GM12878 (cell line): Measurements from ENCODE around the gene S100A3. TPM values are rescaled to one million over a fixed set of nuclear protein-coding genes. Genes with fewer than 3 reads are reported as not detected.

Experiments
- ATAC-seq: fragments of 200-7000 bp; cut with Tn5 transposase; 3 replicates; pipeline ENCODE4 v1.9.1; 2020; ENCODE audit warnings: mild to moderate bottlenecking, moderate library complexity
- BruUV-seq: library from RNA; stranded (reverse); fragments of 400-500 nt; replicated peaks from 2 replicates; lab custom pipeline; 2021; lab: Mats Ljungman, UMichigan
- CTCF ChIA-PET: fragments of 300-600 bp; sonication (Branson Sonifier 250); formaldehyde crosslinking; extraction: SDS; loops from one replicate; lab custom pipeline; 2021; ENCODE audit warnings: inconsistent platforms; lab: Yijun Ruan, JAX
- POLR2A ChIA-PET: fragments of 350-600 bp; formaldehyde crosslinking; extraction: SDS; loops from one replicate; lab custom pipeline; 2021; ENCODE audit warnings: inconsistent platforms; lab: Charles Lee
- RAD21 ChIA-PET: fragments of 300-600 bp; sonication (Branson Sonifier 250); formaldehyde crosslinking; loops from one replicate; lab custom pipeline; 2023; ENCODE audit warnings: antibody characterized with exemption; ENCODE audit not compliant: unreplicated experiment; lab: Charles Lee
- SMC1A ChIA-PET: fragments of 300-600 bp; sonication (Branson Sonifier 250); formaldehyde crosslinking; loops from one replicate; lab custom pipeline; 2023; ENCODE audit not compliant: unreplicated experiment, uncharacterized antibody; lab: Charles Lee
- DNase-seq: peaks from one replicate; pipeline ENCODE4 v3.0.0-alpha.2; 2011; ENCODE audit warnings: low read depth, low spot score
- FAIRE-seq: peaks from 3 replicates; lab custom pipeline; 2011; peaks lifted over from hg19 to GRCh38; lab: Jason Lieb, UNC
- H2AFZ ChIP-seq: 2 replicates; pipeline ENCODE4 v1.6.0; 2011; ENCODE audit warnings: low read depth, low read length, control low read depth; ENCODE audit not compliant: control insufficient read depth
- H3K27ac ChIP-seq: 2 replicates; pipeline ENCODE4 v1.5.1; 2011; ENCODE audit warnings: control low read depth; ENCODE audit not compliant: control insufficient read depth, insufficient read depth
- H3K27me3 ChIP-seq, 2 experiments: replicated peaks in 1 of 2; 2 replicates each; pipeline versions ENCODE4 v1.6.0 to v1.6.1; 2011; ENCODE audit warnings: low read length in 1 of 2; ENCODE audit not compliant: control insufficient read depth in 2 of 2, insufficient read depth in 2 of 2
- H3K36me3 ChIP-seq, 2 experiments: 2 replicates each; pipeline ENCODE4 v1.5.1; 2011; ENCODE audit warnings: low read length in 1 of 2; ENCODE audit not compliant: control insufficient read depth in 2 of 2, insufficient read depth in 2 of 2
- H3K4me1 ChIP-seq: 2 replicates; pipeline ENCODE4 v1.6.1; 2011; ENCODE audit warnings: mild to moderate bottlenecking, low read length, moderate library complexity, mixed read lengths; ENCODE audit not compliant: control insufficient read depth, insufficient read depth
- H3K4me2 ChIP-seq: 2 replicates; pipeline ENCODE4 v1.6.0; 2011; ENCODE audit warnings: control low read depth; ENCODE audit not compliant: control insufficient read depth, insufficient read depth
- H3K4me3 ChIP-seq: fragments of 200-600 bp; sonication (generic); 2 replicates; pipeline ENCODE4 v1.5.1; 2016
- H3K79me2 ChIP-seq: 2 replicates; pipeline ENCODE4 v1.6.0; 2011; ENCODE audit warnings: low read length; ENCODE audit not compliant: control insufficient read depth, insufficient read depth
- H3K9ac ChIP-seq: 2 replicates; pipeline ENCODE4 v1.8.0; 2011; ENCODE audit warnings: low read length, control low read depth, mixed read lengths; ENCODE audit not compliant: control insufficient read depth, insufficient read depth
- H3K9me3 ChIP-seq: replicated peaks from 3 replicates; pipeline ENCODE4 v1.5.1; 2011; ENCODE audit warnings: mild to moderate bottlenecking, low read length; ENCODE audit not compliant: control insufficient read depth, insufficient read depth
- H4K20me1 ChIP-seq: 2 replicates; pipeline ENCODE4 v1.6.0; 2011; ENCODE audit not compliant: control insufficient read depth, insufficient read depth
- BHLHE40 ChIP-seq, 2 experiments: fragments of 450-650 bp in 1 of 2; IDR thresholded peaks; 2 replicates each; pipeline ENCODE4 v1.6.1; 2011 to 2017; ENCODE audit warnings: low read depth in 2 of 2, borderline replicate concordance in 1 of 2, improper control_type of control experiment in 1 of 2, low read length in 1 of 2, mild to moderate bottlenecking in 1 of 2
- BMI1 ChIP-seq: fragments of 450-650 bp; IDR thresholded peaks from 2 replicates; pipeline ENCODE4 v1.6.1; 2016; ENCODE audit warnings: mild to moderate bottlenecking, moderate library complexity, borderline replicate concordance
- CREM ChIP-seq: IDR thresholded peaks from 2 replicates; pipeline ENCODE4 v1.6.1; 2014; ENCODE audit warnings: antibody characterized with exemption, low read depth
- EGR1 ChIP-seq, 2 experiments: IDR thresholded peaks; 1 replicate in 1 of 2; 2 replicates in 1 of 2; pipeline ENCODE4 v1.6.1; 2011 to 2012; ENCODE audit warnings: low read depth in 2 of 2, low read length in 2 of 2, borderline replicate concordance in 1 of 2, mild to moderate bottlenecking in 1 of 2, moderate library complexity in 1 of 2
- GABPA ChIP-seq: IDR thresholded peaks from 2 replicates; pipeline ENCODE4 v1.6.1; 2014; ENCODE audit warnings: antibody characterized with exemption, low read depth, mild to moderate bottlenecking, inconsistent platforms
- IRF4 ChIP-seq: IDR thresholded peaks from 2 replicates; pipeline ENCODE4 v1.6.1; 2011; ENCODE audit warnings: low read depth, low read length
- MEF2B ChIP-seq: fragments of 450-650 bp; IDR thresholded peaks from 2 replicates; pipeline ENCODE4 v1.6.1; 2018; ENCODE audit warnings: mild to moderate bottlenecking, moderate library complexity; ENCODE audit not compliant: partially characterized antibody, poor library complexity, severe bottlenecking
- RBBP5 ChIP-seq: fragments of 200-600 bp; sonication (generic); conservative IDR thresholded peaks from 2 replicates; pipeline ENCODE4 v1.6.1; 2016
- RFX5 ChIP-seq: IDR thresholded peaks from 2 replicates; pipeline ENCODE4 v1.6.1; 2011; ENCODE audit warnings: low read depth, low read length, improper control_type of control experiment
- RUNX3 ChIP-seq: IDR thresholded peaks from 2 replicates; pipeline ENCODE4 v1.6.1; 2012; ENCODE audit warnings: low read length, inconsistent platforms
- SIN3A ChIP-seq: IDR thresholded peaks from 2 replicates; pipeline ENCODE4 v1.6.1; 2012; ENCODE audit warnings: low read depth, low read length, improper control_type of control experiment
- SMC3 ChIP-seq: IDR thresholded peaks from 2 replicates; pipeline ENCODE4 v1.6.1; 2011; ENCODE audit warnings: low read length, improper control_type of control experiment, borderline replicate concordance
- SPI1 ChIP-seq: IDR thresholded peaks from 2 replicates; pipeline ENCODE4 v1.6.1; 2011; ENCODE audit warnings: low read depth, mild to moderate bottlenecking, low read length, moderate library complexity, borderline replicate concordance; ENCODE audit not compliant: insufficient read depth
- STAT1 ChIP-seq: fragments of 450-650 bp; conservative IDR thresholded peaks from 2 replicates; pipeline ENCODE4 v1.6.1; 2014; ENCODE audit warnings: antibody characterized with exemption, mild to moderate bottlenecking
- TARDBP ChIP-seq: IDR thresholded peaks from 2 replicates; pipeline ENCODE4 v1.6.1; 2016; ENCODE audit warnings: borderline replicate concordance
- WGBS: methylation state at CpG from one replicate; pipeline ENCODE4 v1.1.6; 2016; ENCODE audit warnings: low lambda C conversion rate; ENCODE audit not compliant: insufficient replicate concordance, insufficient coverage; ENCODE audit errors: missing lambda C conversion rate; 5-methylcytosine and 5-hydroxymethylcytosine counted together
- in situ Hi-C: fragments of 300-500 bp; cut with MboI; formaldehyde crosslinking; loops from 9 replicates; pipeline ENCODE4 v1.14.3; 2018; ENCODE audit warnings: mixed read lengths
- intact Hi-C: fragments of 100-400 bp; cut with micrococcal nuclease; formaldehyde crosslinking; loops from one replicate; pipeline ENCODE4 v1.14.2; 2022; ENCODE audit not compliant: unreplicated experiment
- polyA plus RNA-seq, 11 experiments: library from polyadenylated mRNA; depleted of rRNA in 4 of 11; unstranded in 6 of 11; stranded (reverse) in 5 of 11; fragments of >200 nt; fragmentation: Nextera tagmentation in 4 of 11; fragmentation: Illumina TruSeq in 1 of 11; extraction: Ambion mirVana in 4 of 11; extraction: Trizol in 1 of 11; gene quantifications; 1 replicate in 1 of 11; 2 replicates in 10 of 11; pipeline versions ENCODE4 v1.2.1 to v1.2.3, GENCODE V29; 2011 to 2016; ENCODE audit warnings: inconsistent platforms in 2 of 11, missing spikeins in 2 of 11, low read depth in 1 of 11
- total RNA-seq, 4 experiments: library from RNA; depleted of rRNA in 3 of 4; stranded (reverse); fragments of >200 nt in 3 of 4; fragmentation: Illumina TruSeq in 1 of 4; extraction: Trizol in 1 of 4; gene quantifications; 2 replicates each; pipeline versions ENCODE4 v1.2.1 to v1.2.3, GENCODE V29; 2013 to 2021
- TF ChIP-seq, protein P1 (sequence below): fragments of 450-650 bp; IDR thresholded peaks from 2 replicates; pipeline ENCODE4 v1.6.1; 2017; ENCODE audit warnings: mild to moderate bottlenecking, low read depth, inconsistent platforms; ENCODE audit not compliant: poor library complexity, severe bottlenecking

The S100A3 gene
- total and polyA plus RNA-seq, 10 of the 15 experiments (the other 5 are each of a cell fraction or from before 2014, with no cell fraction given), result 0.32 to 0.45 TPM; not detected in 8

DNA sequence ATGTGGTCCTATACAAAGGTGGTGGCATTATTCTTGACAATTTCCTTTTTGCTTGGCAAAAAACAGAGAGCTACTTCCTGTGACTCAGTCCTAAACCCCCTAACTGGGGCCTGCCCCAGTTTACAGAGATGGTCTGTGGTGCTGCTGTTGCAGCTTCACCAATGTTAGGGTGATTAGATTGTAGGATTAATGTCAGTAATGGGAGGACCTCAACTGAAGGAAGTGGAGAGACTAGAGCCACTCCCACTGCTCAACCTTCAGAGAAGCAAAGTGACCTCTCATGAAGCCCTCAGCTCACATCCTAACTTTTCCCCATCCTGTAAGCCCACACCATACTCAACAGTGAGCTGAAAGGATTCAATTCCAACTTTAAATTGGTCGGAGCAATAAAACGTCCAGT, 16.9 kb downstream of the S100A3 start (continued):
- TF ChIP-seq CREM (no peak), MEF2B (no peak), TARDBP (no peak), SPI1 (no peak)
- TF ChIP-seq, all 136 proteins: peak for 0

DNA sequence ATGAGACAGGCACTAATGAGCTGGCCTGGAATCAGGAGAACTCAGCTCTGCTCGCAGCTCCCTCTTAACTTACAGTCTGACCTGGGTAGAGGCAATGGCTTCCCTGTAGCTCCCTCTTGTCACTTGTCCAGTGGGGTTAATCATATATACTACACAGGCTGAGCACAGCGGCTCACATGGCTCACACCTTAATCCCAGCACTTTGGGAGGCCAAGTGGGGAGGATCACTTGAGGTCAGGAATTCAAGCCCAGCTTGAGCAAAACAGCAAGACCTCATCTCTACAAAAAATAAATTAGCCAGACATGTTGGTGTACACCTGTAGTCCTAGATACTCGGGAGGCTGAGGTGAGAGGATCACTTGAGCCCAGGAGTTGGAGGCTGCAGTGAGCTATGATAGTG, 17.4 kb downstream of the S100A3 start:
- DNase-seq, result no peak
- Histone ChIP-seq H4K20me1 (no peaks in the 10 kb centered on the region), H3K4me2 (no peak overlapping the region), H3K79me2 (no peaks in the 10 kb centered on the region; the same call in 1 of the 2 replicates), H3K9me3 (no peaks in the 10 kb centered on the region), H3K36me3 (no peaks in the 10 kb centered on the region), H3K27me3 (no peaks in the 10 kb centered on the region), H2AFZ (no peak overlapping the region; the same call in 1 of the 2 replicates), H3K9ac (no peak overlapping the region), H3K4me1 (peaks cover 11% of the 10 kb centered on the region), H3K27ac (no peak overlapping the region), H3K4me3 (no peak overlapping the region)
- CTCF ChIA-PET, result interaction anchor here (0.6 to 8.6 kb wide), 14 partner anchors 9 to 455 kb away, joined by 3 to 216 read pairs (median 14); partner anchors contain the start of genes RAB13, S100A14, S100A2 and S100A4
- RAD21 ChIA-PET, result interaction anchor here (0.7 to 6.4 kb wide), 9 partner anchors 13 to 220 kb away, joined by 3 to 74 read pairs (median 4); partner anchors contain the start of gene S100A2
- 48% methylated on average over 3 of the region's 3 CpGs for whole genome bisulfite sequencing
- SMC1A ChIA-PET, result interaction anchor here (0.9 to 5.6 kb wide), 17 partner anchors 9 to 106 kb away, joined by 3 to 72 read pairs (median 6); partner anchors contain the start of genes S100A13, S100A14, S100A4 and S100A5
- no TSS peak for BruUV-seq
- POLR2A ChIA-PET, result interaction anchor here (1.0 to 1.3 kb wide), 2 partner anchors 41 to 185 kb away, joined by 3 read pairs; no protein-coding TSS in a partner anchor
- no peak for FAIRE-seq
- in situ Hi-C loops, result no loop called here
- intact Hi-C loops, result loop anchor here (5.0 kb wide), 1 partner anchor 36 kb away; the partner anchor contains the start of gene S100A2
- ATAC-seq, result no peak
- TF ChIP-seq IRF4 (no peak), EGR1 (IDR thresholded peaks at IDR 0.05; ENCODE audit: borderline replicate concordance in 1 of 2, low read depth in 2 of 2, low read length in 2 of 2) (no peak), RFX5 (no peak), STAT1 (no peak), RUNX3 (no peak), BMI1 (no peak), GABPA (no peak), SIN3A (no peak), SMC3 (no peak), RBBP5 (no peak), BHLHE40 (IDR thresholded peaks at IDR 0.05; ENCODE audit: borderline replicate concordance in 1 of 2, low read depth in 2 of 2, low read length in 1 of 2) (no peak)
- TF ChIP-seq, protein P1, sequence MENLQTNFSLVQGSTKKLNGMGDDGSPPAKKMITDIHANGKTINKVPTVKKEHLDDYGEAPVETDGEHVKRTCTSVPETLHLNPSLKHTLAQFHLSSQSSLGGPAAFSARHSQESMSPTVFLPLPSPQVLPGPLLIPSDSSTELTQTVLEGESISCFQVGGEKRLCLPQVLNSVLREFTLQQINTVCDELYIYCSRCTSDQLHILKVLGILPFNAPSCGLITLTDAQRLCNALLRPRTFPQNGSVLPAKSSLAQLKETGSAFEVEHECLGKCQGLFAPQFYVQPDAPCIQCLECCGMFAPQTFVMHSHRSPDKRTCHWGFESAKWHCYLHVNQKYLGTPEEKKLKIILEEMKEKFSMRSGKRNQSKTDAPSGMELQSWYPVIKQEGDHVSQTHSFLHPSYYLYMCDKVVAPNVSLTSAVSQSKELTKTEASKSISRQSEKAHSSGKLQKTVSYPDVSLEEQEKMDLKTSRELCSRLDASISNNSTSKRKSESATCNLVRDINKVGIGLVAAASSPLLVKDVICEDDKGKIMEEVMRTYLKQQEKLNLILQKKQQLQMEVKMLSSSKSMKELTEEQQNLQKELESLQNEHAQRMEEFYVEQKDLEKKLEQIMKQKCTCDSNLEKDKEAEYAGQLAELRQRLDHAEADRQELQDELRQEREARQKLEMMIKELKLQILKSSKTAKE, result no peak
- TF ChIP-seq, all 136 proteins: peak for 0
